ENCODE data around the gene DNAH11.

The DNAH11 gene

GRCh38 chr7:21782996-21783395 lies 240.2 kb downstream of the DNAH11 start:
- in situ Hi-C loops (cut with MboI; ENCODE audit: low sequenced_read_pairs, unreplicated experiment) = loop anchor here (25.0 kb wide), 1 partner anchor 204 kb away; no protein-coding TSS in a partner anchor
- no peak for DNase-seq (ENCODE audit: low spot score)
- TF ChIP-seq CTCF (IDR thresholded peaks at IDR 0.05; ENCODE audit: borderline replicate concordance, control extremely low read depth, extremely low read depth, insufficient read depth, missing control alignments) = no peak

DNA sequence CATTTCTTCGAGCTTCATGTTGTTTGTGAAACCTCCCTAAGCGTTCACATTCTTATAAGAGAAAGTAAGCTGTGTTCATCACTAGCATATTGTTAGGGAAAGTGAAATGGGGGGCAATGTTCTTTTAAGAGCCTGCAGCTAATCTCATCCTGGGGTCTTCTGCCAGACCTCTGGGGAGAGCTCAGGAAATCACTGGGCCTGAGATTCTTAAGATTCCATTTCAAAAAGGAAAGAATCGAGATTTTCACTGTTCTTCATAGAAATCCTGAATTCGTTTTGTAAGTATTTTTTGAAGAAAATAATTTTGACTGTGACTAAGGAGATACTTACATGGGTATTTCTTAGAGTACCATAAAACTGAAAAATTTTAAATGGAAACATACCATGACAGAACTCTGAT lies 242.2 kb downstream of the DNAH11 start:
- no peak for TF ChIP-seq CTCF (IDR thresholded peaks at IDR 0.05; ENCODE audit: borderline replicate concordance, control extremely low read depth, extremely low read depth, insufficient read depth, missing control alignments)
- in situ Hi-C loops (cut with MboI; ENCODE audit: low sequenced_read_pairs, unreplicated experiment) = loop anchor here (25.0 kb wide), 1 partner anchor 202 kb away; no protein-coding TSS in a partner anchor
- no peak for DNase-seq (ENCODE audit: low spot score)

GRCh38 chr7:21805791-21806190 lies 263.0 kb downstream of the DNAH11 start:
- no peak for DNase-seq (ENCODE audit: low spot score)
- in situ Hi-C loops (cut with MboI; ENCODE audit: low sequenced_read_pairs, unreplicated experiment) = no loop called here
- TF ChIP-seq CTCF (IDR thresholded peaks at IDR 0.05; ENCODE audit: borderline replicate concordance, control extremely low read depth, extremely low read depth, insufficient read depth, missing control alignments) = no peak

DNA sequence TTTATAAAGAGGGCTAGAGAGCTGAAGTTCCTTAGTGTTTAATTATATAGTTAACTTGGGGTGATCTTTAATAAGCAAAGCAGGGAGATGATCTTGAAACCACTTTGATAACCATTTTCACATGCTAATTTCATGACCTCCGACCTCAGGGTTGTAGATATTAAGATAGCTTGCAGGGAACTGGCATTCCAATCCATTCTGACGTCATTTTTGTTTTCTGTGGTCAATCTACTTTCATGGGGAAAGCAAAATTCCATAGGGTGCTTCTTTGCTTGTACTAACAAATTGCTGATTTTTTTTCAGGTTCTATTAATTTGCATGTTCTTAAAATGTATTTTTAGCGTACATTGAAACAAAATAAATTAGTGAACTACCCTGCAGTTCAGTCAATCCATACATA lies 263.5 kb downstream of the DNAH11 start:
- in situ Hi-C loops (cut with MboI; ENCODE audit: low sequenced_read_pairs, unreplicated experiment) = no loop called here
- no peak for TF ChIP-seq CTCF (IDR thresholded peaks at IDR 0.05; ENCODE audit: borderline replicate concordance, control extremely low read depth, extremely low read depth, insufficient read depth, missing control alignments)
- DNase-seq (ENCODE audit: low spot score) = no peak

DNA sequence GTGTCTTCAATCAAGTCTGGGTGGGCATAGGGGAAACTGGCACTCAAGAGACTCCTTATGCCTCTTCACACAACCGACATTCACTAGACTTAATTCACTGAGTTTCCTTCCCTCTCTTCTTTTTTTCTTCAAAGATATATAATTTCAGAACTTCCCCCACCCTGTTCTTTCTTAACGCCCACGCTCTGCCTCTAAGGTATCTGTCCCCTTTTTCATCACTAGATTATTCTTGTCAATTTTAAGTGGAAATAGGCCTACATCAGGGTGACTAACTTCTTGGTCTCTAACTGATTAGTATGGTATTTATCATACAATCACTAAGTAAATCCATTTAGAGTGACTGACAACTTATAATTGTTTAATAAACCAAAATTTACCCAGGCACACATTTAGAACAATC lies 276.2 kb downstream of the DNAH11 start:
- TF ChIP-seq CTCF (IDR thresholded peaks at IDR 0.05; ENCODE audit: borderline replicate concordance, control extremely low read depth, extremely low read depth, insufficient read depth, missing control alignments) = no peak
- in situ Hi-C loops (cut with MboI; ENCODE audit: low sequenced_read_pairs, unreplicated experiment) = no loop called here
- no peak for DNase-seq (ENCODE audit: low spot score)

DNA sequence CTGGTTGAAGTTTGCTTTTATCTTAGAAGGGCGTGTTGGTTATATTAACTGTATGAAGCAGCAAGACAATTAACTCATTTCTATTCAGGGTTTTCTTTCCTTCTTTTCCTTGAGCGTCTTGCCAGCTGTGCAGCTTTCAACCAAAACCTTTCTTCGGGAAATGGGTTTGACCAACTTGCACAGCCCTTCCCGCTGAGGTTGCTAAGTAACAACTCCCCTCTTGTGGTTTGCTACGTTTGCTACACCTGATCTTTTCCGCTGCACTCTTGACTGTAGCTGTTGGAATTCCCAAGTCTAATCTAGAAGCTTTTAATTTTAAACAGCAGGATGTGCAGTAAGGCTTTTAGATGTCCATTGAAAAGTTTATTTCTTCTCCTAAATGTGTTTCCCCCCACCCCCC lies 286.0 kb downstream of the DNAH11 start:
- no peak for DNase-seq (ENCODE audit: low spot score)
- TF ChIP-seq CTCF (IDR thresholded peaks at IDR 0.05; ENCODE audit: borderline replicate concordance, control extremely low read depth, extremely low read depth, insufficient read depth, missing control alignments) = no peak

DNA sequence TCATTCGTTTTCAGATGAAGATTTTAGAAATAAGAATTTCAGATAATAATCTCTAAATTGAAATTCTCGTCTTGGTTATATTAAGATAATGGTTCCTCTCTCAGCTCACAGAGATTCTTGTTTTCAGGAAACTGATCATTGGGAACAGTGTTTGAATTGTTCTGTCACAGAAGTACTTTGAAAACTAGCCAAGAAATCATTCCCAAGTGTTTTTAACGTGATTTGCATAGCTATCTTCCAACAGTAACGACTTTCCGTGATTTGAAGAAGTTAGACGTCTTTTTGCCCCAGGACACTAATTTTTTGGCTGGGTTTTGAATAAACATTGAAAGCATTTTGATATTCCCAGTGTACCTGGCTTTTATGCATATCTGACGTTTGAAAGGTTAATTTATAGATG lies 286.9 kb downstream of the DNAH11 start:
- TF ChIP-seq CTCF (IDR thresholded peaks at IDR 0.05; ENCODE audit: borderline replicate concordance, control extremely low read depth, extremely low read depth, insufficient read depth, missing control alignments) = no peak
- in situ Hi-C loops (cut with MboI; ENCODE audit: low sequenced_read_pairs, unreplicated experiment) = no loop called here
- no peak for DNase-seq (ENCODE audit: low spot score)

More for the DNA sequence above, 286.0 kb downstream of the DNAH11 start:
- in situ Hi-C loops (cut with MboI; ENCODE audit: low sequenced_read_pairs, unreplicated experiment) = no loop called here
